Muscle layer of duodenum (tissue), 2 donors: ENCODE data around the gene RBM23.
"Not testable (repeated sequence)": the region's sequence is repeated elsewhere in the genome, so short reads cannot be mapped to it uniquely, and the experiment has no call there.

ENCODE experiments used
- H3K27ac ChIP-seq: one replicate; pipeline ENCODE4 v1.7.0; 2013; ENCODE audit warnings: mild to moderate bottlenecking, low read length
- H3K27me3 ChIP-seq: one replicate; pipeline ENCODE4 v1.7.0; 2013; ENCODE audit warnings: low read depth, mild to moderate bottlenecking, control low read depth, low read length
- H3K36me3 ChIP-seq, 2 donors: one replicate each; pipeline ENCODE4 v1.7.0; 2013; ENCODE audit warnings: low read length in 2 of 2, control low read depth in 1 of 2, mild to moderate bottlenecking in 1 of 2; ENCODE audit not compliant: insufficient read depth in 2 of 2, control insufficient read depth in 1 of 2
- H3K4me1 ChIP-seq, 2 donors: one replicate each; pipeline ENCODE4 v1.7.0; 2013; ENCODE audit warnings: low read length in 2 of 2, mild to moderate bottlenecking in 2 of 2, control low read depth in 1 of 2, moderate library complexity in 1 of 2; ENCODE audit not compliant: insufficient read depth in 2 of 2, control insufficient read depth in 1 of 2
- H3K4me3 ChIP-seq, 2 donors: one replicate each; pipeline ENCODE4 v1.7.0; 2013; ENCODE audit warnings: low read length in 2 of 2, low read depth in 1 of 2, mild to moderate bottlenecking in 1 of 2
- H3K9me3 ChIP-seq, 2 donors: one replicate each; pipeline ENCODE4 v1.7.0; 2013; ENCODE audit warnings: low read length in 2 of 2, control low read depth in 1 of 2, mild to moderate bottlenecking in 1 of 2; ENCODE audit not compliant: control insufficient read depth in 1 of 2
- donor health status: healthy.

The RBM23 gene

DNA sequence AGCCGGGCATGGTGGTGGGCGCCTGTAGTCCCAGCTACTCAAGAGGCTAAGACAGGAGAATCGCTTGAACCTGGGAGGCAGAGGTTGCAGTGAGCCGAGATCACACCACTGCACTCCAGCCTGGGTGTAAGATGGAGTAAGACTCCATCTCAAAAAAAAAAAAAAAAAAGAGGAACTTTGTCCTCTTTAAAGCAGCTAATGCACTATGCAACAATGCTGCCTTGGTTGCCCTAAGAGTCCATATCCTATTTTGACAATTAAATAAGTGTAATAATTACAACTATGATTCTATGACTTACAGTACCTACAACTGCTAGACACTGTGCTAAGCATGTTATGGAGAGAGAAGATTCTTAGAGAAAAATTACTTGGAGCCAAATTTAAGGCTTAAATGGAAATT, 4.1 kb downstream of the RBM23 start:
- H3K4me3 ChIP-seq, H3K9me3 ChIP-seq, H3K27me3 ChIP-seq, H3K27ac ChIP-seq: not testable (repeated sequence)
- peaks cover 12 to 32% of the 10 kb centered on the region in 2 donors for H3K4me1 ChIP-seq
- H3K36me3 ChIP-seq, result peaks cover 5 to 15% of the 10 kb centered on the region in 2 donors

DNA sequence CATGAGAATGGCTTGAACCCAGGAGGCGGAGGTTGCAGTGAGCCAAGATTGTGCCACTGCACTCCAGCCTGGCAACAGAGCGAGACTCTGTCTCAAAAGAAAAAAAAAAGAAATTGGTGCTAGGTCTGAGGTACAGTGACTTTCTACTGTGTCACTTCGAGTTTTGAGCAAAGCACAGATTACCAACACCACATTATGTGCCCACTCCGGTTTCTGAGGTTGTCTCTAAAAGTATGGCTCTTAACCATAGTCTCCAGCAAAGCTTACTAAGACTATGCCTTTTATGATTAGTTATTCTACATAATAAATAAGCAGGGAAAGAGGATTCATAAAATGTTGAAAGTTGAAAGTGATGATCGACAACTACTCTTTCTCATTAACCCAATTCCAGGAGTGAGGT, 8.0 kb downstream of the RBM23 start:
- no peaks in the 10 kb centered on the region for H3K9me3 ChIP-seq
- no peaks in the 10 kb centered on the region for H3K27me3 ChIP-seq
- no peak overlapping the region for H3K4me3 ChIP-seq
- H3K27ac ChIP-seq, result no peak overlapping the region
- peaks cover 22 to 46% of the 10 kb centered on the region in 2 donors for H3K36me3 ChIP-seq
- H3K4me1 ChIP-seq, result peaks cover 0 to 10% of the 10 kb centered on the region in 2 donors

- Histone ChIP-seq H3K27me3 (no peaks in the 10 kb centered on the region), H3K4me1 (peaks cover 0 to 6% of the 10 kb centered on the region in 2 donors), H3K27ac (no peak overlapping the region), H3K4me3 (no peak overlapping the region), H3K36me3 (peaks cover 45 to 70% of the 10 kb centered on the region in 2 donors), H3K9me3 (no peaks in the 10 kb centered on the region)
These were observed 10.3 kb downstream of the RBM23 start for GRCh38 chr14:22908601-22909000.

DNA sequence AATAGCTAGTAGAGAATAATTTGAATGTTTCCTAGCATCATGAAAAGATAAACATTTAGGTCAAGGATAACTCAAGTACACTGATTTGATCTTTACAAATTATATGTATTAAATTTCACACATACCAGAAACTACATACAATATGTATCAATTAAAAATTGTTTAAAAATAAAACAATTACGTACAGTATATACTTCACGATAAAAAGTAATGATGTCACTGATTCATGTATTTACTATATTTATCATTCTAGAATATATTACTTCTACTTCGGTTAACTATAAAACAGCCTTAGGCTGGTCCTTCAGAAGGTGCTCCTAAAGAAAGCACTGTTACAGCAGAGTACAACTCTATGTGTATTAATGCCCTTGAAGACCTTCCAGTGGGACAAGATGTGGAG, 11.5 kb downstream of the RBM23 start:
- H3K4me1 ChIP-seq, result peaks cover 0 to 6% of the 10 kb centered on the region in 2 donors
- H3K36me3 ChIP-seq, result peaks cover 53 to 81% of the 10 kb centered on the region in 2 donors

DNA sequence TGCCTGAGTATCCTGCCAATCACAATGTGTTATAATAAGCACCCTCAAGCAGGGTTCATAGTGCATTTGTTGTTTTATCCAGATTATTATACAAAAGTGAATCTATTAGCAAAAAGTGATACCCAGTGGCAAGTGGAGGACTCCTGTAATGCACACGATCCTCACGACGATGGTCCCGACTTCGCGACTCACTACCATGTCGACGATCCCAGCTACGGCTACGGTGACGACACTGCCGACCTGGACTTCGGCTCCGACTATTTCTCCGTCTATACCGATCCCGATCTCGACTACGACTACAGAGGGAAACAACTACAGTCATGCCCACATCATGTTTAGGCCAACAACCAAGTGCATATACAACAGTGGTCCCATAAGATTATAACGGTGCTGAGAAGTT, 12.9 kb downstream of the RBM23 start:
- H3K36me3 ChIP-seq, result peaks cover 64 to 89% of the 10 kb centered on the region in 2 donors
- H3K27ac ChIP-seq, result no peak overlapping the region

More for the DNA sequence above, 11.5 kb downstream of the RBM23 start:
- Histone ChIP-seq H3K9me3 (no peaks in the 10 kb centered on the region), H3K27ac (no peak overlapping the region), H3K4me3 (no peak overlapping the region), H3K27me3 (no peaks in the 10 kb centered on the region)

GRCh38 chr14:22905627-22906026, 13.3 kb downstream of the RBM23 start:
- Histone ChIP-seq H3K9me3 (no peaks in the 10 kb centered on the region), H3K27ac (no peak overlapping the region), H3K27me3 (no peaks in the 10 kb centered on the region), H3K36me3 (peaks cover 65 to 90% of the 10 kb centered on the region in 2 donors), H3K4me3 (no peak overlapping the region), H3K4me1 (no peaks in the 10 kb centered on the region)

More for the DNA sequence above, 12.9 kb downstream of the RBM23 start:
- Histone ChIP-seq H3K4me3 (no peak overlapping the region), H3K9me3 (no peaks in the 10 kb centered on the region), H3K4me1 (no peaks in the 10 kb centered on the region), H3K27me3 (no peaks in the 10 kb centered on the region)

GRCh38 chr14:22903742-22904087, 15.2 kb downstream of the RBM23 start:
- no peak overlapping the region for H3K4me3 ChIP-seq
- H3K9me3 ChIP-seq, result no peaks in the 10 kb centered on the region
- H3K27ac ChIP-seq, result no peak overlapping the region
- peaks cover 0 to 3% of the 10 kb centered on the region in 2 donors for H3K4me1 ChIP-seq
- no peaks in the 10 kb centered on the region for H3K27me3 ChIP-seq
- peaks cover 56 to 78% of the 10 kb centered on the region in 2 donors for H3K36me3 ChIP-seq

GRCh38 chr14:22901799-22902198, 17.1 kb downstream of the RBM23 start:
- no peak overlapping the region for H3K27ac ChIP-seq
- H3K36me3 ChIP-seq, result peaks cover 53 to 61% of the 10 kb centered on the region in 2 donors
- H3K27me3 ChIP-seq, result no peaks in the 10 kb centered on the region
- no peaks in the 10 kb centered on the region for H3K9me3 ChIP-seq
- peaks cover 0 to 5% of the 10 kb centered on the region in 2 donors for H3K4me1 ChIP-seq
- no peak overlapping the region for H3K4me3 ChIP-seq

GRCh38 chr14:22900081-22900799, 18.7 kb downstream of the RBM23 start:
- Histone ChIP-seq H3K4me3 (no peak overlapping the region), H3K4me1 (peaks cover 0 to 5% of the 10 kb centered on the region in 2 donors), H3K9me3 (no peaks in the 10 kb centered on the region), H3K27me3 (no peaks in the 10 kb centered on the region), H3K36me3 (peaks cover 40 to 45% of the 10 kb centered on the region in 2 donors), H3K27ac (peak overlapping the region; percentile 59)

- peaks cover 27 to 28% of the 10 kb centered on the region in 2 donors for H3K36me3 ChIP-seq
- H3K27ac ChIP-seq, result no peak overlapping the region
- H3K9me3 ChIP-seq, result no peaks in the 10 kb centered on the region
- no peaks in the 10 kb centered on the region for H3K27me3 ChIP-seq
- H3K4me1 ChIP-seq, result peaks cover 0 to 5% of the 10 kb centered on the region in 2 donors
- no peak overlapping the region for H3K4me3 ChIP-seq
These were observed 20.5 kb downstream of the RBM23 start for GRCh38 chr14:22898302-22899090.

- no peaks in the 10 kb centered on the region for H3K27me3 ChIP-seq
- H3K4me1 ChIP-seq, result peaks cover 0 to 5% of the 10 kb centered on the region in 2 donors
- H3K27ac ChIP-seq, result no peak overlapping the region
- H3K36me3 ChIP-seq, result peaks cover 17 to 19% of the 10 kb centered on the region in 2 donors
- no peak overlapping the region for H3K4me3 ChIP-seq
- H3K9me3 ChIP-seq, result no peaks in the 10 kb centered on the region
These were observed 21.6 kb downstream of the RBM23 start for GRCh38 chr14:22897357-22897756.
